PC-9 (cell line): ENCODE data around the gene GMPPB.

ENCODE experiments used
- EZH2 ChIP-seq: fragments of 200-600 bp; sonication (generic); IDR thresholded peaks from 2 replicates; pipeline ENCODE4 v1.8.0; 2017; ENCODE audit warnings: antibody characterized with exemption, low read depth
- TF ChIP-seq, protein P1 (sequence below): fragments of 200-600 bp; sonication (generic); conservative IDR thresholded peaks from 2 replicates; pipeline ENCODE4 v1.6.1; 2017; ENCODE audit warnings: mixed run types, antibody characterized with exemption, mild to moderate bottlenecking, moderate library complexity

DNA sequence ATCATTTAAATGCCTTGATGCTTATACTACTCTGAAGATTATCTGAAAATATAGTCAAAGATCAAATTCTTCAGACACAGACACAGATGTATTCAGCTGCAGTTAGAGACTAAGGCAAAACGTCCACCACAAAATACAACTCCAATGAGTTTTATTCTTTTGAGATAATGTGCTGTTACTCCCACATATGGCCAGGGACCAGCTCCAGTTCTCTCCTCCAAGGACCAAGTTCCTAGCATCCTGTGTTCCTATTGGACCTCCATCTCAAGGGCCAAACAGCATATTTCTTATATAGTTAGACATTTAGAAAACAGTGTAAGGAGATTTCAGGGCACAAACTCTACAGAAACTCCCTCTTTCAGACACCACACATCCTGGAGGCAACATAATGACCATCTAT is 35.5 kb upstream of the GMPPB start:
- no peak for TF ChIP-seq EZH2
- TF ChIP-seq, protein P1, sequence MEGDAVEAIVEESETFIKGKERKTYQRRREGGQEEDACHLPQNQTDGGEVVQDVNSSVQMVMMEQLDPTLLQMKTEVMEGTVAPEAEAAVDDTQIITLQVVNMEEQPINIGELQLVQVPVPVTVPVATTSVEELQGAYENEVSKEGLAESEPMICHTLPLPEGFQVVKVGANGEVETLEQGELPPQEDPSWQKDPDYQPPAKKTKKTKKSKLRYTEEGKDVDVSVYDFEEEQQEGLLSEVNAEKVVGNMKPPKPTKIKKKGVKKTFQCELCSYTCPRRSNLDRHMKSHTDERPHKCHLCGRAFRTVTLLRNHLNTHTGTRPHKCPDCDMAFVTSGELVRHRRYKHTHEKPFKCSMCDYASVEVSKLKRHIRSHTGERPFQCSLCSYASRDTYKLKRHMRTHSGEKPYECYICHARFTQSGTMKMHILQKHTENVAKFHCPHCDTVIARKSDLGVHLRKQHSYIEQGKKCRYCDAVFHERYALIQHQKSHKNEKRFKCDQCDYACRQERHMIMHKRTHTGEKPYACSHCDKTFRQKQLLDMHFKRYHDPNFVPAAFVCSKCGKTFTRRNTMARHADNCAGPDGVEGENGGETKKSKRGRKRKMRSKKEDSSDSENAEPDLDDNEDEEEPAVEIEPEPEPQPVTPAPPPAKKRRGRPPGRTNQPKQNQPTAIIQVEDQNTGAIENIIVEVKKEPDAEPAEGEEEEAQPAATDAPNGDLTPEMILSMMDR: no peak
